NCI-H460 (cell line): ENCODE results near the gene LCOR. TPM values are rescaled to one million over a fixed set of nuclear protein-coding genes. Genes with fewer than 3 reads are reported as not detected.

ENCODE experiments used
- small RNA-seq, 2 experiments: library from RNA; depleted of rRNA; stranded (forward); fragments of <200 nt; gene quantifications; one replicate each; pipeline ENCODE3, GENCODE V24; 2014
- total RNA-seq: library from RNA; depleted of rRNA; stranded (reverse); fragments of >200 nt; shearing (Covaris generic); gene quantifications from 2 replicates; pipeline ENCODE4 v1.2.3, GENCODE V29; 2014; rRNA removed

Gene LCOR
- total RNA-seq, 1 experiment from 2014 or later: 16.2 TPM

Small RNAs within 50 kb of the gene (small RNA-seq; reads per million reads assigned to genes)
- gene HMGN2P35: 0 reads per million in 2 experiments
- gene MIR607: 0.02 to 0.18 reads per million in 2 experiments

Other genes with a start within 250 kb of the LCOR start
- 84.5 and 118 TPM in 2 replicates for gene TM9SF3, start 245.3 kb upstream of the LCOR start, total RNA-seq
- 0.47 and 1.3 TPM in 2 replicates for gene PIK3AP1, start 111.8 kb upstream of the LCOR start, total RNA-seq